Stimulated activated naive B cell treated with anti-CD40 and anti-IgM and Interleukin-4, amounts not matched to agents 10 μg/mL and 1 μg/mL and 100 μg/mL, for 72 hours (primary cell): ENCODE results near the gene LYPLAL1.
A peak's percentile ranks its signal among the peaks of the same experiment; 100 is the strongest.
"Not testable (repeated sequence)": the region's sequence is repeated elsewhere in the genome, so short reads cannot be mapped to it uniquely, and the experiment has no call there.

Source experiments
- ATAC-seq, 2 donors: fragments of 150-1000 bp; cut with Tn5 transposase; replicated peaks; 2 replicates each; pipeline ENCODE4 v1.10.0; 2021; ENCODE audit warnings: moderate library complexity in 1 of 2
- DNase-seq: peaks from one replicate; pipeline ENCODE4 v3.0.0; 2021
- H3K27ac Mint-ChIP-seq: one replicate; pipeline ENCODE4 v1.8.0; 2022; ENCODE audit warnings: mild to moderate bottlenecking, mixed read lengths
- H3K27me3 Mint-ChIP-seq, 2 donors: one replicate each; pipeline ENCODE4 v1.8.0; 2022; ENCODE audit warnings: mixed read lengths in 2 of 2
- H3K36me3 Mint-ChIP-seq, 2 donors: one replicate each; pipeline ENCODE4 v1.8.0; 2022; ENCODE audit warnings: mixed read lengths in 2 of 2, mild to moderate bottlenecking in 1 of 2
- H3K4me1 Mint-ChIP-seq, 2 donors: one replicate each; pipeline ENCODE4 v1.8.0; 2022; ENCODE audit warnings: mixed read lengths in 2 of 2, mild to moderate bottlenecking in 1 of 2
- H3K4me3 Mint-ChIP-seq, 2 donors: one replicate each; pipeline ENCODE4 v1.8.0; 2022; ENCODE audit warnings: mild to moderate bottlenecking in 2 of 2, mixed read lengths in 2 of 2, moderate library complexity in 1 of 2
- H3K9me3 Mint-ChIP-seq, 2 donors: one replicate each; pipeline ENCODE4 v1.8.0; 2022; ENCODE audit warnings: mixed read lengths in 2 of 2, mild to moderate bottlenecking in 1 of 2

LYPLAL1 gene

GRCh38 chr1:219176168-219176567 is 2.5 kb downstream of the LYPLAL1 start:
- peaks cover 23 to 43% of the 10 kb centered on the region in 2 donors for H3K4me1 Mint-ChIP-seq

DNA sequence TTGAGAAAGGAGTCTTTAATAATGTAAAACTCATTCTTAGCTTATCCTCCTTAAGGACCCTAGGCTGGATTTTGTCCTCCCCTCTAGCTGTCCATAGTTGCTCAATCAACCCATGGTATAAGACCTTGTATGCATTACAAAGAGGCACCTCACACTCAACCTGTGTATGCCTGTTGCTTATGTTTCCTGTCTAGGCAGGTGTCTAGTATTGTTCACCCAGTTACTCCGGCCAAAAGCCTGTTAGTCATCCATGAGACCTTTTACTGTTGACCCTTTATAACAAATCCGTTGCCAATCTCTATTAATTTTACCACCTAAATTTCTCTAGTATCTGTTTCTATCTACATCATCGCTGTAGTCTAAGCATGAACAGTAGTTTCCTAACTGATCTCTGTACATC is 3.7 kb downstream of the LYPLAL1 start:
- peaks cover 0 to 3% of the 10 kb centered on the region in 2 donors for H3K9me3 Mint-ChIP-seq
- no peak overlapping the region for H3K4me3 Mint-ChIP-seq
- H3K27ac Mint-ChIP-seq, result no peak overlapping the region
- no peak for ATAC-seq
- peaks cover 22 to 35% of the 10 kb centered on the region in 2 donors for H3K36me3 Mint-ChIP-seq
- peaks cover 27 to 47% of the 10 kb centered on the region in 2 donors for H3K4me1 Mint-ChIP-seq
- H3K27me3 Mint-ChIP-seq, result no peaks in the 10 kb centered on the region
- DNase-seq, result no peak

More at GRCh38 chr1:219176168-219176567, 2.5 kb downstream of the LYPLAL1 start:
- no peak overlapping the region for H3K27ac Mint-ChIP-seq
- DNase-seq (no peak), ATAC-seq (no peak)
- no peaks in the 10 kb centered on the region for H3K27me3 Mint-ChIP-seq
- peaks cover 22 to 27% of the 10 kb centered on the region in 2 donors for H3K36me3 Mint-ChIP-seq
- peak overlapping the region; percentile 14 to 49 for H3K4me3 Mint-ChIP-seq
- H3K9me3 Mint-ChIP-seq, result peaks cover 0 to 3% of the 10 kb centered on the region in 2 donors

DNA sequence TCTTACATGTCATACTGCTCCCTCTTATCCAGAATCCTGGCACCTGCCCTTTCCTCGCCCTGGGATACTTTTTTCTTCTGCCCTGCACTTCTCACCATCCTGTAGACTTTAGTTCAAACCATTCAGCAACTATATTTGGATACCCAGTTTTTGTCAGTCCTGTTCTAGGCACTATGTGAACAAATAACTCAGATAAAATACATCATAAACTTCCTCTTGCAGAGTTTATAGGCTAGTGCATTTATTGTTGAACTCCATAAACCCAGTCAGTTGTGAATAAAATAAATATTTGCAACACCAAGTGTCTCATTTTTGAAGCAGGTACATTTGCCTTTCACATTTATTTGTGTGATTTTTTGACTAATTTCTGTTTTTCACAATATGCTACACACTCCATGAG is 4.3 kb downstream of the LYPLAL1 start:
- no peak for ATAC-seq
- H3K9me3 Mint-ChIP-seq, result no peaks in the 10 kb centered on the region
- peaks cover 25 to 39% of the 10 kb centered on the region in 2 donors for H3K36me3 Mint-ChIP-seq
- H3K27me3 Mint-ChIP-seq, result no peaks in the 10 kb centered on the region
- H3K4me3 Mint-ChIP-seq, result no peak overlapping the region
- peaks cover 29 to 48% of the 10 kb centered on the region in 2 donors for H3K4me1 Mint-ChIP-seq
- DNase-seq, result no peak
- no peak overlapping the region for H3K27ac Mint-ChIP-seq

DNA sequence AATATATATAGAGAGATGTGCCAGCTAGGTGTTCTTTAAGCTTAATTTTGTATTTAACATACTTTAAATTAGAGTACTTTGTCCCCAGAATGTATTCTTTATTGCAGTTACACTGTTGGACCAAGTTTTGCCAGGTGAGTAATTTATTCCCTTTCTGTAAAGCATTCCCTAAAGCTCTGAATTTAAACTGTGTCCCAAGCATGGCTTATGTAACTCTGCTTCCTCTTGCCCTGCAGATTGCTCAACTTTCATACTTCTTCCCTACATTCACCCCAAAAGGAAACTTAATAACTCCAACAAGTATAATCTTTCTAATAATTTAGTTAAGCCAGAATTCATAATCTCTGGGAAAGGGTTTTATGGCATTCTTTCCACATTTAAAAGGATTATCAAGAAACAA is 5.6 kb downstream of the LYPLAL1 start:
- Mint-ChIP-seq H3K4me3 (no peak overlapping the region), H3K9me3 (peaks cover 0 to under 1% of the 10 kb centered on the region in 2 donors), H3K4me1 (peaks cover 28 to 55% of the 10 kb centered on the region in 2 donors), H3K27ac (no peak overlapping the region), H3K27me3 (no peaks in the 10 kb centered on the region), H3K36me3 (peaks cover 25 to 47% of the 10 kb centered on the region in 2 donors)
- DNase-seq (no peak), ATAC-seq (no peak)

- Mint-ChIP-seq H3K9me3 (peaks cover 0 to 2% of the 10 kb centered on the region in 2 donors), H3K27ac (peak overlapping the region; percentile 31), H3K36me3 (peaks cover 14 to 43% of the 10 kb centered on the region in 2 donors), H3K27me3 (no peaks in the 10 kb centered on the region), H3K4me3 (no peak overlapping the region), H3K4me1 (peaks cover 22 to 51% of the 10 kb centered on the region in 2 donors)
- no peak for DNase-seq
- no peak for ATAC-seq
These were observed 10.7 kb downstream of the LYPLAL1 start for GRCh38 chr1:219184337-219184736.

DNA sequence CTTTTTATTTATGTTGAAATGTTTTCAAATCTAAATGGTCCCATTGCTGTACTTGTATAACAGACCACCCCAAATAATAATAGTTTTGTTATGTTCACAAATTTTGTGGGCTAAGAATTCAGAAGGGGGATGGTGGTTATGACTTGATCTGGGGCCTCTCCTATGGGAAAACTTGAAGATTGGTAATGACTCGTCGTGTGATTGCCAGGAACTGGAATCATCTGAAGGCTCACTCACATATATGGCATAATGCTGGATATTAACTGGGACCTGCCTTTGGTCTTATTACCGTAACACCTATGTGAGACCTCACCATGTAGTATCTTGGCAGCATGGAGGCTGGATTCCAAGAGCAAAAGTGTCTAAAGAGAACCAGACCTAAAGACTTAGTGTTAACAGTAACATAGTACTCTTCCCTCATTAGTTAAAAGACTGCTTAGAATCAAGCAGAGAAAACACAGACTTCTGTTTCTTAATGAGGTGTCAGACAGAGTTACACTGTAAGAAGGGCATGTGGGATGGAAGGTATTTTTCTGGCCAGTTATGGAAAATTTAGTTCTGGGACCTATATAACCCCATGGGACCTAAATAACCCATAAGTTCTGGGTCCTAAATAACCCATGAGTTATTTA is 11.9 kb downstream of the LYPLAL1 start:
- ATAC-seq (peak in 1 of 2 donors; percentile 32), DNase-seq (no peak)
- Mint-ChIP-seq H3K27ac (peak overlapping the region; percentile 79), H3K36me3 (peaks cover 9 to 39% of the 10 kb centered on the region in 2 donors), H3K9me3 (peaks cover 0 to 2% of the 10 kb centered on the region in 2 donors), H3K4me1 (peaks cover 26 to 58% of the 10 kb centered on the region in 2 donors), H3K27me3 (no peaks in the 10 kb centered on the region), H3K4me3 (peak overlapping the region; percentile 37 to 44)

DNA sequence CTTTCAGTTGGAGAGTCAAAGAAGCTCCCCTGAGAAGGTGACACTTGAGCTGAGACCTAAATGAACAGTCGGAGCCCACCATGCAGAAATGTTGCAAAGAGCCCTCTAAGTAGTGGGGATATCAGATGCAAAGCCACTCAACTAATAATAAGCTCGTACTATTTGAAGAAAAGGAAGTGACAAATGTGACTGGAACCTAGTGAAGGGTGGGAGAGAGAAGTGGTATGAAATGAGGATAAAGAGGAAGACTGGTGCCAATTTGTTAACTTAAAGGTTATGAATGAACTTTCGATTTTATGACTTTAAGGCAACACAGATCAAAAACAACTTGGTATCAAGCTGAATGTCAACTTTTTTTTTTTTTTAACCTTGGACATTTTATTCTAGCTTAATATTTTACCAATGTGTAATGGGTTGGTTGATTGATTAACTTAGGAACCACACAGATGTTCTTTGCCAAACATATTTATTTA is 14.7 kb downstream of the LYPLAL1 start:
- H3K27ac Mint-ChIP-seq, result peak overlapping the region; percentile 52
- peaks cover 9 to 31% of the 10 kb centered on the region in 2 donors for H3K36me3 Mint-ChIP-seq
- ATAC-seq (peak; percentile 68 to 74), DNase-seq (no peak)
- no peaks in the 10 kb centered on the region for H3K27me3 Mint-ChIP-seq
- peaks cover 0 to 2% of the 10 kb centered on the region in 2 donors for H3K9me3 Mint-ChIP-seq
- peak overlapping the region; percentile 47 to 60 for H3K4me3 Mint-ChIP-seq
- peaks cover 27 to 49% of the 10 kb centered on the region in 2 donors for H3K4me1 Mint-ChIP-seq

DNA sequence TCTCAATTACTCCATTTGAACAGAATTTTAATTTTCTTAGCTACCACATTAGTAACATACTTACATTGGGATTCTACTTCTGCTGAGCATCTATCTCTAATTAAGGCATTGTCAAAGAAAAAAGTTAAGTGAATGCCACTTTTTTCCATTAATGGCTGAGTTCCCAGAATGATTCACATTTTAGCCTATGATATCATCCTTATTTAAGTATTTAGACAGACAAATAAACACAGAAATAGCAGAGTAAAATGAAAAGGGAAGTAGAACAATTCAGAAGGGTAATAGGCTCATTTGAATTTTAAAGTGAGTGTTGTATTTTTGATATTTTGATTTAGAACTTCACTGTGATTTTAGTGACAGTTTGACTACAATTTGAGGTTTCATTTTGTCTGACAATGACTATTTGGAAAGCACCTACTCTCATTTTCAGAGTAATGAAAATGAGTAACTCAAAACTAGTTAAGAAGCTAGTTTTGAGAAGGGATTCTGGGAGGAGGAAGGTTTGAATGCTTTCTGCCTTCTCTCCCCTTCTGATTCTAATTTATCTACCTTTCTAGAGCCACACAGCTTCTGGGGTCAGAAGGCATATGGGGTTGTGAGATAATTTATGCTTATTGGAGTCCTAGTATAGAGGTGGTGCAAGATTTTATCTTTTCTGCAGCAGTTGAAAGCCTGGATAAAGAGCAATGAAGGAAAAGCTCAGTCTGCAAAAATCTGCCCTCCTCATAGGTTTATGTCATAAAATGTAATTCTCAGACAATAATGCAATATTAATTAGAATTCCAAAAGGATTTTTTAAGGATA is 15.5 kb downstream of the LYPLAL1 start:
- DNase-seq (no peak), ATAC-seq (peak; percentile 86 to 87)
- Mint-ChIP-seq H3K4me3 (peak overlapping the region; percentile 63 to 77), H3K27ac (peak overlapping the region; percentile 94), H3K27me3 (no peaks in the 10 kb centered on the region), H3K4me1 (peaks cover 27 to 46% of the 10 kb centered on the region in 2 donors), H3K36me3 (peaks cover 9 to 27% of the 10 kb centered on the region in 2 donors), H3K9me3 (peaks cover 0 to 1% of the 10 kb centered on the region in 2 donors)

GRCh38 chr1:219189952-219190351 is 16.3 kb downstream of the LYPLAL1 start:
- Mint-ChIP-seq H3K36me3 (peaks cover 9 to 29% of the 10 kb centered on the region in 2 donors), H3K4me1 (peaks cover 25 to 43% of the 10 kb centered on the region in 2 donors), H3K4me3 (peak overlapping the region in 1 of 2 donors; percentile 9), H3K9me3 (no peaks in the 10 kb centered on the region), H3K27me3 (no peaks in the 10 kb centered on the region), H3K27ac (peak overlapping the region; percentile 68)
- DNase-seq (no peak), ATAC-seq (no peak)

- Mint-ChIP-seq H3K4me1 (peaks cover 23 to 39% of the 10 kb centered on the region in 2 donors), H3K9me3 (no peaks in the 10 kb centered on the region), H3K4me3 (no peak overlapping the region), H3K27me3 (no peaks in the 10 kb centered on the region), H3K36me3 (peaks cover 12 to 28% of the 10 kb centered on the region in 2 donors), H3K27ac (peak overlapping the region; percentile 1)
- no peak for ATAC-seq
- no peak for DNase-seq
These were observed 16.9 kb downstream of the LYPLAL1 start for GRCh38 chr1:219190605-219191004.

DNA sequence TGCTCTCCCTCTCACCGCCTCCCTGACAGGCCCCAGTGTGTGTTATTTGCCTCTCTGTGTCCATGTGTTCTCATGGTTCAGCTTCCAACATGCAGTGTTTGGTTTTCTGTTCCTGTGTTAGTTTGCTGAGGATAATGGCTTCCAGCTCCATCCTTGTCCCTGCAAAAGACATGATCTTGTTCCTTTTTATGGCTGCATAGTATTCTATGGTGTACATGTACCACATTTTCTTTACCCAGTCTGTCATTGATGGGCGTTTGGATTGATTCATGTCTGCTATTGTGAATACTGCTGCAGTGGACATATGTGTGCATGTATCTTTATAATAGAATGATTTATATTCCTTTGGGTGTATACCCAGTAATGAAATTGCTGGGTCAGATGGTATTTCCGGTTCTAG is 22.2 kb downstream of the LYPLAL1 start:
- H3K4me3 Mint-ChIP-seq, H3K9me3 Mint-ChIP-seq, H3K4me1 Mint-ChIP-seq, H3K27me3 Mint-ChIP-seq, H3K27ac Mint-ChIP-seq, DNase-seq, ATAC-seq: not testable (repeated sequence)
- H3K36me3 Mint-ChIP-seq, result peaks cover 28 to 46% of the 10 kb centered on the region in 2 donors

DNA sequence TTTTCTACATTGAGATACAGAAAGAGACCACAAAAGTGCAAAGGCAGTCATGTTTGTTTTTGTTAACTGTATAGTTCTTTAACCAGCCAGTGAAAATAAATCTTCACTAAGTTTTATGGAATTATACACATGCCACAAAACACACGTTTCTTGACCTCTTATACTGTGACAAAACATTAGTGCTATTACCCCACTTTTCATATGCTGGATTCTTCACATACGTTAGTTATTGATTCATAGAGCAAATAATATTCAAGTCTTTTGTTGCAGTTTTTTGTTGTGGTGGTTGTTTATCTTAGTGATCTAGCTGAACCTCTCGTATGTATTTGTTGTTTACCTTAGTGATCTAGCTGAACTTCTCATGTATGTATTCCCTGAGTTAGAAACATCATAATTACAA is 28.0 kb downstream of the LYPLAL1 start:
- ATAC-seq, result no peak
- DNase-seq, result no peak

GRCh38 chr1:219202567-219202966 is 28.9 kb downstream of the LYPLAL1 start:
- Mint-ChIP-seq H3K36me3 (peaks cover 7 to 11% of the 10 kb centered on the region in 2 donors), H3K27me3 (no peaks in the 10 kb centered on the region), H3K9me3 (no peaks in the 10 kb centered on the region), H3K4me1 (peaks cover 1 to 10% of the 10 kb centered on the region in 2 donors), H3K4me3 (no peak overlapping the region), H3K27ac (no peak overlapping the region)
- ATAC-seq, result no peak
- DNase-seq, result no peak

More for the DNA sequence above, 28.0 kb downstream of the LYPLAL1 start:
- no peak overlapping the region for H3K4me3 Mint-ChIP-seq
- H3K27ac Mint-ChIP-seq, result no peak overlapping the region
- H3K27me3 Mint-ChIP-seq, result no peaks in the 10 kb centered on the region
- peaks cover 12 to 16% of the 10 kb centered on the region in 2 donors for H3K36me3 Mint-ChIP-seq
- H3K9me3 Mint-ChIP-seq, result no peaks in the 10 kb centered on the region
- peaks cover 1 to 10% of the 10 kb centered on the region in 2 donors for H3K4me1 Mint-ChIP-seq

DNA sequence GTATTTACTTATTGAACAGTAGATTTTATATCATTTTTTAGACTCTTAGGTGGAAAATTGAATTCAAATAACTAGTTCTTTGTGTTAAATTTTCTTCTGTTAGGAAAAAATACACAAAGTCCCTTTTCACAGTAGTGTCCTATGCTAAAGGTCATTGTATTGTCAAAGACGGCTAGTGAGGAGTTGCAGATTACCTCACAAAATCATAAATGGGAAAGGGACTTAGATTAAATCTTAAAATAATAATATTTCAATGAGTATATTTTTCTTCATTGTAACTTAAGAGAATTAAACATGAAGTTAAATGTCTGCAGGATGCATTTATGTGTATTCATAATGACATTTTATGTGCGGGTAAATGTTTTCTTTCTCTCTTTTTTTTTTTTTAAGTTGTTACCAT is 32.7 kb downstream of the LYPLAL1 start:
- no peak for ATAC-seq
- no peak for DNase-seq
- no peak overlapping the region for H3K4me3 Mint-ChIP-seq
- H3K4me1 Mint-ChIP-seq, result peaks cover 4 to 15% of the 10 kb centered on the region in 2 donors
- H3K27ac Mint-ChIP-seq, result no peak overlapping the region
- H3K27me3 Mint-ChIP-seq, result no peaks in the 10 kb centered on the region
- H3K9me3 Mint-ChIP-seq, result no peaks in the 10 kb centered on the region
- peaks cover 3 to 8% of the 10 kb centered on the region in 2 donors for H3K36me3 Mint-ChIP-seq
